HepG2 (cell line): ENCODE measurements around the gene HEXD. TPM values are rescaled to one million over a fixed set of nuclear protein-coding genes. Genes with fewer than 3 reads are reported as not detected.
"Not testable (repeated sequence)": the region's sequence is repeated elsewhere in the genome, so short reads cannot be mapped to it uniquely, and the experiment has no call there.

Source experiments
- ATAC-seq: fragments of 200-7000 bp; cut with Tn5 transposase; 3 replicates; pipeline ENCODE4 v1.9.1; 2020; ENCODE audit warnings: mild to moderate bottlenecking, moderate library complexity
- BruUV-seq: library from RNA; stranded (reverse); fragments of 400-500 nt; replicated peaks from 2 replicates; lab custom pipeline; 2021; lab: Mats Ljungman, UMichigan
- CTCF ChIA-PET: fragments of 300-600 bp; formaldehyde crosslinking; extraction: SDS; loops from one replicate; lab custom pipeline; 2021; ENCODE audit warnings: low total read pairs, inconsistent platforms, low intra/inter-chr PET ratio; lab: Yijun Ruan, JAX
- POLR2A ChIA-PET: fragments of 350-600 bp; sonication (Branson Sonifier 250); formaldehyde crosslinking; loops from one replicate; lab custom pipeline; 2020; ENCODE audit warnings: antibody characterized with exemption, inconsistent platforms; lab: Yijun Ruan, JAX
- DNase-seq: peaks from one replicate; pipeline ENCODE4 v3.0.0-alpha.2; 2015; ENCODE audit warnings: low spot score
- FAIRE-seq: peaks from 3 replicates; lab custom pipeline; 2011; peaks lifted over from hg19 to GRCh38; lab: Jason Lieb, UNC
- H2AFZ ChIP-seq: one replicate; pipeline ENCODE4 v1.6.1; 2011; ENCODE audit warnings: low read length, inconsistent platforms
- H3K27ac ChIP-seq: fragments of 300-600 bp; 3 replicates; pipeline ENCODE4 v1.8.0; 2011; ENCODE audit warnings: mixed run types, mild to moderate bottlenecking, mixed read lengths, low read length, inconsistent platforms; ENCODE audit not compliant: insufficient read depth; ENCODE audit errors: extremely low read length
- H3K27me3 ChIP-seq, 2 experiments: fragments of 200-600 bp in 1 of 2; 2 replicates in 1 of 2; 3 replicates in 1 of 2; pipeline versions ENCODE4 v1.6.0 to v1.8.0; 2011; ENCODE audit warnings: low read length in 2 of 2, mild to moderate bottlenecking in 2 of 2, moderate library complexity in 2 of 2, inconsistent platforms in 1 of 2; ENCODE audit not compliant: insufficient read depth in 2 of 2, control insufficient read depth in 1 of 2
- H3K36me3 ChIP-seq, 2 experiments: fragments of 200-600 bp in 1 of 2; replicated peaks in 1 of 2; 2 replicates in 1 of 2; 3 replicates in 1 of 2; pipeline versions ENCODE4 v1.5.1 to v1.8.0; 2011; ENCODE audit warnings: low read length in 2 of 2, inconsistent platforms in 1 of 2; ENCODE audit not compliant: insufficient read depth in 2 of 2, control insufficient read depth in 1 of 2
- H3K4me1 ChIP-seq: 2 replicates; pipeline ENCODE4 v1.5.1; 2012; ENCODE audit warnings: low read length, inconsistent platforms; ENCODE audit not compliant: insufficient read depth
- H3K4me2 ChIP-seq: 2 replicates; pipeline ENCODE4 v1.6.0; 2011; ENCODE audit warnings: low read depth, low read length, inconsistent platforms
- H3K4me3 ChIP-seq, 3 experiments: fragments of 200-600 bp in 1 of 3; sonication (generic), shearing (Covaris generic) in 1 of 3; replicated peaks in 1 of 3; 2 replicates each; pipeline ENCODE4 v1.5.1; 2011 to 2016; ENCODE audit warnings: low read length in 3 of 3, inconsistent platforms in 2 of 3, low read depth in 2 of 3, mild to moderate bottlenecking in 2 of 3, control low read depth in 1 of 3, mixed read lengths in 1 of 3; ENCODE audit not compliant: insufficient read depth in 1 of 3
- H3K79me2 ChIP-seq: one replicate; pipeline ENCODE4 v1.6.1; 2011; ENCODE audit warnings: low read length, inconsistent platforms; ENCODE audit not compliant: insufficient read depth
- H3K9ac ChIP-seq: 2 replicates; pipeline ENCODE4 v1.6.0; 2011; ENCODE audit warnings: mild to moderate bottlenecking, low read depth, low read length, inconsistent platforms; ENCODE audit not compliant: insufficient read depth
- H3K9me3 ChIP-seq: 2 replicates; pipeline ENCODE4 v1.5.1; 2012; ENCODE audit warnings: mild to moderate bottlenecking, low read length
- H4K20me1 ChIP-seq: 2 replicates; pipeline ENCODE4 v1.6.0; 2011; ENCODE audit warnings: inconsistent platforms, mild to moderate bottlenecking, low read length, moderate library complexity; ENCODE audit not compliant: insufficient read depth
- BCL6 ChIP-seq: IDR thresholded peaks from 2 replicates; pipeline ENCODE4 v1.6.1; 2016; ENCODE audit warnings: missing genetic modification reagents, missing compliant biosample characterization
- ZNF280B ChIP-seq: sonication (generic); formaldehyde crosslinking; IDR thresholded peaks from 2 replicates; pipeline ENCODE4 v1.5.0; 2020; ENCODE audit warnings: missing genetic modification reagents, mild to moderate bottlenecking, borderline replicate concordance
- ZNF687 ChIP-seq: sonication (generic); formaldehyde crosslinking; IDR thresholded peaks from 2 replicates; pipeline ENCODE4 v1.5.1; 2020; ENCODE audit warnings: mild to moderate bottlenecking, missing genetic modification reagents, moderate library complexity
- WGBS: methylation state at CpG from one replicate; pipeline ENCODE4 v1.1.6; 2017; ENCODE audit warnings: low lambda C conversion rate; 5-methylcytosine and 5-hydroxymethylcytosine counted together
- in situ Hi-C: cut with HindIII; loops from 2 replicates; pipeline ENCODE4 v1.10.0; 2017; ENCODE audit warnings: low pct_unique_long_range_greater_than_20kb; ENCODE audit not compliant: extremely low pct_ligation_motif_present
- intact Hi-C: fragments of 100-400 bp; cut with micrococcal nuclease; formaldehyde crosslinking; loops from one replicate; pipeline ENCODE4 v1.10.0; 2022; ENCODE audit not compliant: unreplicated experiment
- polyA plus RNA-seq, 8 experiments: library from polyadenylated mRNA; depleted of rRNA in 3 of 8; stranded (reverse) in 7 of 8; unstranded in 1 of 8; fragments of >200 nt; fragmentation: Illumina TruSeq in 4 of 8; extraction: Trizol in 4 of 8; gene quantifications; 2 replicates each; pipeline versions ENCODE4 v1.2.1 to v1.2.3, GENCODE V29; 2011 to 2016; ENCODE audit warnings: low read depth in 4 of 8, missing spikeins in 1 of 8, mixed read lengths in 1 of 8; ENCODE audit not compliant: insufficient read depth in 1 of 8
- total RNA-seq, 5 experiments: library from RNA; depleted of rRNA; stranded (reverse); fragments of >200 nt; fragmentation: Illumina TruSeq; extraction: Trizol; gene quantifications; 2 replicates each; pipeline ENCODE4 v1.2.3, GENCODE V29; 2016; ENCODE audit warnings: low read depth in 1 of 5

The HEXD gene
- total and polyA plus RNA-seq, 2 of the 13 experiments (the other 11 are each of a cell fraction or from before 2014, with no cell fraction given) = 22.3 to 41.8 TPM

- POLR2A ChIA-PET, H3K4me3 ChIP-seq, H3K9me3 ChIP-seq, ATAC-seq, H4K20me1 ChIP-seq, H2AFZ ChIP-seq, H3K4me2 ChIP-seq, FAIRE-seq, H3K9ac ChIP-seq, intact Hi-C loops, DNase-seq, in situ Hi-C loops, H3K27me3 ChIP-seq, BruUV-seq, H3K36me3 ChIP-seq, CTCF ChIA-PET, H3K27ac ChIP-seq: not testable (repeated sequence)
- peak; percentile 67 for TF ChIP-seq BCL6 (CRISPR knock-in tag)
- Histone ChIP-seq H3K79me2 (peaks cover 13% of the 10 kb centered on the region), H3K4me1 (peaks cover 56% of the 10 kb centered on the region)
- 56% methylated on average over 7 of the region's 7 CpGs for WGBS
These were observed 35.0 kb downstream of the HEXD start for GRCh38 chr17:82453151-82453550.

DNA sequence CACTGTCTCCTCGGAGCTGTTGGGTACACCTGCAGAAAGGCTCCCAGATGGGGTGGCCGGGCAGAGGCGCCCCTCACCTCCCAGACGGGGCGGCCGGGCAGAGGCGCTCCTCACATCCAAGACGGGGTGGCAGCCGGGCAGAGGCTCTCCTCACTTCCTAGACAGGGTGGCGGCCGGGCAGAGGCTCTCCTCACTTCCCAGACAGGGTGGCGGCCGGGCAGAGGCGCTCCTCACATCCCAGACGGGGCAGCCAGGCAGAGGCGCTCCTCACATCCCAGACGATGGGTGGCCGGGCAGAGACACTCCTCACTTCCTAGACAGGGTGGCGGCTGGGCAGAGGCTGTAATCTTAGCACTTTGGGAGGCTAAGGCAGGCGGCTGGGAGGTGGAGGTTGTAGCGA, 35.6 kb downstream of the HEXD start:
- H3K36me3 ChIP-seq, FAIRE-seq, H4K20me1 ChIP-seq, DNase-seq, POLR2A ChIA-PET, H3K9ac ChIP-seq, ATAC-seq, BruUV-seq, intact Hi-C loops, CTCF ChIA-PET, H3K4me3 ChIP-seq, in situ Hi-C loops, H2AFZ ChIP-seq, H3K27me3 ChIP-seq, H3K27ac ChIP-seq, H3K9me3 ChIP-seq, H3K4me2 ChIP-seq: not testable (repeated sequence)
- WGBS = 85% methylated on average over 16 of the region's 21 CpGs
- TF ChIP-seq ZNF280B = peak; percentile 31; the same call in 1 of the 2 replicates
- TF ChIP-seq ZNF687 (CRISPR knock-in tag) = 0 out of 2 replicates have a peak, but pooled peaks have one; percentile 1
- Histone ChIP-seq H3K79me2 (peaks cover 13% of the 10 kb centered on the region), H3K4me1 (peaks cover 56% of the 10 kb centered on the region)
